ENCODE results near the gene LAMA2. TPM values are rescaled to one million over a fixed set of nuclear protein-coding genes. Genes with fewer than 3 reads are reported as not detected.

The LAMA2 gene
- total and polyA plus RNA-seq, 2 of the 13 experiments (the other 11 are each of a cell fraction or from before 2014, with no cell fraction given) = 0.11 to 0.28 TPM

DNA sequence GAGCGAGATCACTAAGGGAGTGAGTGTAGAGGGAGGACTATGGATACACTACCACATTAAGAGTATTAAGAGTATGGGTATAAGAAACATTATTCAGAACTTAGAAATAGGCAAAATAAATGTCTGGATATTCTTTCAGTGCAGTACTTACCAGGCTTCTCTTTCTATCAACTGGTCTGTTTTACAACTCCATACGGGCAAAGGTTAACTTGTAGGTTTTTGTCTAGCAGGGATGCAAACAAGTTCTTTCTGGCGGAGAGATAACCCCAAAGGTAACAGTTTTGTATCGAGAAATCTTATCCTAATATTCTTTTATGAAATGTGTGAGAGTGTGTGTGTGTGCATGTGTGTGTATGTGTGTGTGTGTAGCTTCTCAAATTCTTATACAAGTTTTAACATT lies 640.9 kb downstream of the LAMA2 start (continued):
- TF ChIP-seq KLF15 (CRISPR knock-in tag; IDR thresholded peaks at IDR 0.05; ENCODE audit: borderline replicate concordance) = no peak
- TF ChIP-seq PHF20 (CRISPR knock-in tag; IDR thresholded peaks at IDR 0.05) = no peak
- TF ChIP-seq FOXA1 (IDR thresholded peaks at IDR 0.05) = no peak
- no peak for TF ChIP-seq FOXA1 (CRISPR knock-in tag; IDR thresholded peaks at IDR 0.05)

DNA sequence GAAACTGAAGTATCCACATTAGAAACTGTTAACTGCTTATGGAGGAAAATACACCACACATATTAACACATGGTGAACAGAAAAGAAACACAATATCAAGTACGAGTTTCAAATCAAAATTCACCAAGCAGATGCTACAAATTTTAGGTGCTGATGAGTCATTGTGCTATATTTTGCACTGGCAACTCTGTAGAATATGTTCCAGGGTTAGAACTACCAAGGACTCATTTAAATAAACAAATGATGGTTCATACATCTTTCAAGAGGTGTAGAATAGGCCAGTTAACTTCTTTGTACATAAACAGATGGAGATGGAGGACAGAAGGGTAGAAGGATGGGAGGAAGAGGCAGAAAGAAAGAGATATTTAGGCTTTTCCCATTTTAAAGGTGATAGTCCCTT lies 642.1 kb downstream of the LAMA2 start:
- no peaks in the 10 kb centered on the region for H3K4me1 ChIP-seq (ENCODE audit: insufficient read depth, low read length)

More for the DNA sequence above, 642.1 kb downstream of the LAMA2 start:
- DNase-seq (ENCODE audit: low spot score) = no peak
- ChIA-PET POLR2A (no interaction called here), CTCF (ENCODE audit: low intra/inter-chr PET ratio, low total read pairs) (no interaction called here)
- Histone ChIP-seq H3K79me2 (ENCODE audit: insufficient read depth, low read length) (no peaks in the 10 kb centered on the region), H3K4me3 (replicated peaks in 1 of 3; ENCODE audit: insufficient read depth in 1 of 3, low read depth in 2 of 3, low read length in 3 of 3) (no peak overlapping the region), H3K4me2 (ENCODE audit: low read depth, low read length) (no peak overlapping the region), H3K36me3 (replicated peaks in 1 of 2; ENCODE audit: control insufficient read depth in 1 of 2, insufficient read depth in 2 of 2, low read length in 2 of 2) (no peaks in the 10 kb centered on the region), H3K27me3 (ENCODE audit: control insufficient read depth in 1 of 2, insufficient read depth in 2 of 2, low read length in 2 of 2) (no peaks in the 10 kb centered on the region), H4K20me1 (ENCODE audit: insufficient read depth, low read length) (no peaks in the 10 kb centered on the region), H2AFZ (ENCODE audit: low read length) (no peak overlapping the region), H3K9me3 (ENCODE audit: low read length) (no peaks in the 10 kb centered on the region), H3K9ac (ENCODE audit: insufficient read depth, low read depth, low read length) (no peak overlapping the region), H3K27ac (ENCODE audit: extremely low read length, insufficient read depth, low read length) (no peak overlapping the region)
- BruUV-seq (replicated peaks) = no TSS peak
- intact Hi-C loops (cut with micrococcal nuclease; ENCODE audit: unreplicated experiment) (no loop called here), in situ Hi-C loops (cut with HindIII; ENCODE audit: extremely low pct_ligation_motif_present, low pct_unique_long_range_greater_than_20kb) (no loop called here)
- no peak for ATAC-seq
- FAIRE-seq = no peak
- TF ChIP-seq ZNF567 (CRISPR knock-in tag; IDR thresholded peaks at IDR 0.05; ENCODE audit: borderline replicate concordance) (no peak), CBX2 (IDR thresholded peaks at IDR 0.05; ENCODE audit: low read depth, low read length) (no peak), CBX2 (CRISPR knock-in tag; IDR thresholded peaks at IDR 0.05; ENCODE audit: low read depth) (no peak), SPEN (CRISPR knock-in tag; IDR thresholded peaks at IDR 0.05; ENCODE audit: low read depth) (no peak)
- TF ChIP-seq, protein P1, sequence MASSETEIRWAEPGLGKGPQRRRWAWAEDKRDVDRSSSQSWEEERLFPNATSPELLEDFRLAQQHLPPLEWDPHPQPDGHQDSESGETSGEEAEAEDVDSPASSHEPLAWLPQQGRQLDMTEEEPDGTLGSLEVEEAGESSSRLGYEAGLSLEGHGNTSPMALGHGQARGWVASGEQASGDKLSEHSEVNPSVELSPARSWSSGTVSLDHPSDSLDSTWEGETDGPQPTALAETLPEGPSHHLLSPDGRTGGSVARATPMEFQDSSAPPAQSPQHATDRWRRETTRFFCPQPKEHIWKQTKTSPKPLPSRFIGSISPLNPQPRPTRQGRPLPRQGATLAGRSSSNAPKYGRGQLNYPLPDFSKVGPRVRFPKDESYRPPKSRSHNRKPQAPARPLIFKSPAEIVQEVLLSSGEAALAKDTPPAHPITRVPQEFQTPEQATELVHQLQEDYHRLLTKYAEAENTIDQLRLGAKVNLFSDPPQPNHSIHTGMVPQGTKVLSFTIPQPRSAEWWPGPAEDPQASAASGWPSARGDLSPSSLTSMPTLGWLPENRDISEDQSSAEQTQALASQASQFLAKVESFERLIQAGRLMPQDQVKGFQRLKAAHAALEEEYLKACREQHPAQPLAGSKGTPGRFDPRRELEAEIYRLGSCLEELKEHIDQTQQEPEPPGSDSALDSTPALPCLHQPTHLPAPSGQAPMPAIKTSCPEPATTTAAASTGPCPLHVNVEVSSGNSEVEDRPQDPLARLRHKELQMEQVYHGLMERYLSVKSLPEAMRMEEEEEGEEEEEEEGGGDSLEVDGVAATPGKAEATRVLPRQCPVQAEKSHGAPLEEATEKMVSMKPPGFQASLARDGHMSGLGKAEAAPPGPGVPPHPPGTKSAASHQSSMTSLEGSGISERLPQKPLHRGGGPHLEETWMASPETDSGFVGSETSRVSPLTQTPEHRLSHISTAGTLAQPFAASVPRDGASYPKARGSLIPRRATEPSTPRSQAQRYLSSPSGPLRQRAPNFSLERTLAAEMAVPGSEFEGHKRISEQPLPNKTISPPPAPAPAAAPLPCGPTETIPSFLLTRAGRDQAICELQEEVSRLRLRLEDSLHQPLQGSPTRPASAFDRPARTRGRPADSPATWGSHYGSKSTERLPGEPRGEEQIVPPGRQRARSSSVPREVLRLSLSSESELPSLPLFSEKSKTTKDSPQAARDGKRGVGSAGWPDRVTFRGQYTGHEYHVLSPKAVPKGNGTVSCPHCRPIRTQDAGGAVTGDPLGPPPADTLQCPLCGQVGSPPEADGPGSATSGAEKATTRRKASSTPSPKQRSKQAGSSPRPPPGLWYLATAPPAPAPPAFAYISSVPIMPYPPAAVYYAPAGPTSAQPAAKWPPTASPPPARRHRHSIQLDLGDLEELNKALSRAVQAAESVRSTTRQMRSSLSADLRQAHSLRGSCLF (CRISPR knock-in tag; IDR thresholded peaks at IDR 0.05; ENCODE audit: borderline replicate concordance) = no peak
- 63% methylated on average over 1 of the region's 1 CpG for WGBS (ENCODE audit: low lambda C conversion rate)

Measured in HepG2 (cell line).